ENCODE data around the gene OR2T27.

DNA sequence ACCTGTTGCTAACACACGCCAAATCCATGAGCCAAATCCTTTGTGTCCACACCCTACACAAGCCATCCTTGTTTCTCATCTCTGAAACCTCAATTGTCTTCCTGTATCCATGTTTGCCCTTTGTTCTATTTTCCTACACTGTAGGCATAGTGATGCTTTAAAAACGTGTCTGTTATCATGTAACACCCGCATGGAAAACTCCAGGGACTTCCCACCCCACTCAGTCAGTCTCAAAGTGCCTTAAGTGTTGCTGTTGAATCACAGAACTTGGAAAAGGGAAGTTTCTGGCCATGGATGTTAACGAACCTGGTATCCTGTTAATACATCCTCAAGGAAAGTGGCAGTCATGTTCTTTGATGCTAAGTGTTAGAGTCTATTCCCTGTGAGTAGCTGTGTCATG lies 30.2 kb downstream of the OR2T27 start:
- no peak for TF ChIP-seq SP1 (IDR thresholded peaks at IDR 0.05)
- no peak for TF ChIP-seq L3MBTL2 (conservative IDR thresholded peaks at IDR 0.05)
- no peak for TF ChIP-seq LEF1 (IDR thresholded peaks at IDR 0.05; ENCODE audit: borderline replicate concordance)
- no peak for TF ChIP-seq TARDBP (IDR thresholded peaks at IDR 0.05)
- no peak for TF ChIP-seq ELF4 (IDR thresholded peaks at IDR 0.05)
- TF ChIP-seq ARNT (IDR thresholded peaks at IDR 0.05): no peak
- TF ChIP-seq FOXM1 (IDR thresholded peaks at IDR 0.05; ENCODE audit: borderline replicate concordance): no peak
- TF ChIP-seq, protein P1, sequence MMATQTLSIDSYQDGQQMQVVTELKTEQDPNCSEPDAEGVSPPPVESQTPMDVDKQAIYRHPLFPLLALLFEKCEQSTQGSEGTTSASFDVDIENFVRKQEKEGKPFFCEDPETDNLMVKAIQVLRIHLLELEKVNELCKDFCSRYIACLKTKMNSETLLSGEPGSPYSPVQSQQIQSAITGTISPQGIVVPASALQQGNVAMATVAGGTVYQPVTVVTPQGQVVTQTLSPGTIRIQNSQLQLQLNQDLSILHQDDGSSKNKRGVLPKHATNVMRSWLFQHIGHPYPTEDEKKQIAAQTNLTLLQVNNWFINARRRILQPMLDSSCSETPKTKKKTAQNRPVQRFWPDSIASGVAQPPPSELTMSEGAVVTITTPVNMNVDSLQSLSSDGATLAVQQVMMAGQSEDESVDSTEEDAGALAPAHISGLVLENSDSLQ (IDR thresholded peaks at IDR 0.05): no peak
- no peak for TF ChIP-seq BHLHE40 (IDR thresholded peaks at IDR 0.05; ENCODE audit: borderline replicate concordance)
- TF ChIP-seq CTBP1 (IDR thresholded peaks at IDR 0.05; ENCODE audit: borderline replicate concordance): no peak
- no peak for TF ChIP-seq HDGF (IDR thresholded peaks at IDR 0.05; ENCODE audit: borderline replicate concordance)
- TF ChIP-seq SUZ12 (IDR thresholded peaks at IDR 0.05): no peak
